GM18502 (cell line): ENCODE data around the gene ZNF740.
"Not testable (repeated sequence)": the region's sequence is repeated elsewhere in the genome, so short reads cannot be mapped to it uniquely, and the experiment has no call there.

Experiments used
- ATAC-seq: cut with Tn5 transposase; IDR thresholded peaks from one replicate; pipeline ENCODE4 v1.9.1; 2021; ENCODE audit warnings: mild to moderate bottlenecking; ENCODE audit not compliant: unreplicated experiment, poor library complexity

Gene ZNF740

GRCh38 chr12:53172352-53172751, 8.2 kb upstream of the ZNF740 start:
- ATAC-seq: no peak

- ATAC-seq: no peak
Observed at GRCh38 chr12:53173085-53173715, 7.3 kb upstream of the ZNF740 start.

- no peak for ATAC-seq
Observed at GRCh38 chr12:53174881-53175491, 5.5 kb upstream of the ZNF740 start.

- no peak for ATAC-seq
Observed at GRCh38 chr12:53176750-53177149, 3.8 kb upstream of the ZNF740 start.

GRCh38 chr12:53177447-53177846, 3.1 kb upstream of the ZNF740 start:
- not testable (repeated sequence) for ATAC-seq

- not testable (repeated sequence) for ATAC-seq
Observed at GRCh38 chr12:53178803-53179202, 1.7 kb upstream of the ZNF740 start.

GRCh38 chr12:53179687-53180219, 769 bp upstream of the ZNF740 start:
- ATAC-seq: peak; percentile 16

GRCh38 chr12:53180931-53181645, 566 bp downstream of the ZNF740 start:
- ATAC-seq: peak; percentile 51

- ATAC-seq: no peak
Observed at GRCh38 chr12:53181935-53182334, 1.4 kb downstream of the ZNF740 start.

- ATAC-seq: no peak
Observed at GRCh38 chr12:53182903-53183302, 2.4 kb downstream of the ZNF740 start.

GRCh38 chr12:53184828-53185227, 4.3 kb downstream of the ZNF740 start:
- no peak for ATAC-seq

- ATAC-seq: no peak
Observed at GRCh38 chr12:53185582-53186153, 5.1 kb downstream of the ZNF740 start.

GRCh38 chr12:53186745-53187144, 6.2 kb downstream of the ZNF740 start:
- no peak for ATAC-seq

GRCh38 chr12:53187145-53187899, 6.8 kb downstream of the ZNF740 start:
- ATAC-seq: no peak

GRCh38 chr12:53190108-53190729, 9.7 kb downstream of the ZNF740 start:
- peak; percentile 58 for ATAC-seq

GRCh38 chr12:53191096-53191884, 10.8 kb downstream of the ZNF740 start:
- ATAC-seq: no peak

- no peak for ATAC-seq
Observed at GRCh38 chr12:53191885-53192530, 11.5 kb downstream of the ZNF740 start.

- ATAC-seq: no peak
Observed at GRCh38 chr12:53192531-53193021, 12.1 kb downstream of the ZNF740 start.
